OCI-LY7 (cell line): ENCODE data around the gene NUTF2.

Source experiments
- CTCF ChIP-seq: fragments of 200-600 bp; sonication (generic); conservative IDR thresholded peaks from 2 replicates; pipeline ENCODE4 v1.5.1; 2014; ENCODE audit warnings: mild to moderate bottlenecking, antibody characterized with exemption, low read length, moderate library complexity, mixed read lengths
- EZH2phosphoT487 ChIP-seq: fragments of 200-600 bp; sonication (generic); IDR thresholded peaks from 2 replicates; pipeline ENCODE4 v1.6.1; 2018; ENCODE audit warnings: low read depth, borderline replicate concordance, mild to moderate bottlenecking, mixed run types, antibody characterized with exemption, low read length, moderate library complexity, mixed read lengths

DNA sequence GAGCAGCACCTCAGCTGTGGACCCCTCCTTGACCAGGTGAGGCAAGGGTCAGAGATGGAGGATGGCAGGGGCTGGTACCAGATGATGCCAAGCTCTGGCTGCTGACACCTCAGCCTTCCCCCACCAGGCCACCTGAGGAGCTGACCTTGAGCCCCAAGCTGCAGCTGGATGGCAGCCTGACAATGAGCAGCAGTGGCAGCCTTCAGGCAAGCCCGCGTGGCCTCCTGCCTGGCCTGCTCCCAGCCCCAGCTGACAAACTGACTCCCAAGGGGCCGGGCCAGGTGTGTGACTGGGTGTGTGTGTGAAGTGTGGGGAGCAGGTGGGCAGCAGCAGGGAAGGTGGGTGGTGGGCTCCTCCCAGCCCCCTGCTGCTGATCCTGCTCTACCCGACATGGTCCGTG is 33.2 kb downstream of the NUTF2 start:
- no peak for TF ChIP-seq CTCF
- no peak for TF ChIP-seq EZH2phosphoT487
